RWPE2 (cell line): ENCODE measurements around the gene CAPN1.

Source experiments
- ATAC-seq: fragments of 200-7000 bp; cut with Tn5 transposase; 3 replicates; pipeline ENCODE4 v1.9.1; 2021; ENCODE audit warnings: low read depth
- DNase-seq: peaks from one replicate; pipeline ENCODE4 v3.0.0-alpha.2; 2020; ENCODE audit warnings: low spot score
- H3K27ac ChIP-seq: fragments of 450-650 bp; 2 replicates; pipeline ENCODE4 v1.5.1; 2017; ENCODE audit warnings: mild to moderate bottlenecking; ENCODE audit not compliant: poor library complexity, severe bottlenecking
- H3K27me3 ChIP-seq: fragments of 250-450 bp; sonication (Bioruptor Pico); 2 replicates; pipeline ENCODE4 v1.5.1; 2021; ENCODE audit warnings: mild to moderate bottlenecking, moderate library complexity; ENCODE audit not compliant: insufficient read depth, poor library complexity, severe bottlenecking
- H3K36me3 ChIP-seq: fragments of 250-450 bp; sonication (Bioruptor Pico); 2 replicates; pipeline ENCODE4 v1.5.1; 2020; ENCODE audit warnings: low read depth, mild to moderate bottlenecking, moderate library complexity
- H3K4me1 ChIP-seq: fragments of 250-450 bp; sonication (Bioruptor Pico); 2 replicates; pipeline ENCODE4 v1.5.1; 2021; ENCODE audit warnings: mild to moderate bottlenecking, moderate library complexity; ENCODE audit not compliant: insufficient read depth, poor library complexity, severe bottlenecking
- H3K4me3 ChIP-seq: fragments of 250-450 bp; sonication (Bioruptor Pico); 2 replicates; pipeline ENCODE4 v1.5.1; 2021; ENCODE audit warnings: mild to moderate bottlenecking, moderate library complexity; ENCODE audit not compliant: severe bottlenecking
- H3K9me3 ChIP-seq: fragments of 250-450 bp; sonication (Bioruptor Pico); 2 replicates; pipeline ENCODE4 v1.5.1; 2021; ENCODE audit warnings: mild to moderate bottlenecking, moderate library complexity; ENCODE audit not compliant: severe bottlenecking
- TF ChIP-seq, protein P1 (sequence below): fragments of 450-650 bp; IDR thresholded peaks from one replicate; pipeline ENCODE4 v1.5.1; 2017; ENCODE audit warnings: mild to moderate bottlenecking, moderate library complexity; ENCODE audit not compliant: poor library complexity, severe bottlenecking

CAPN1 gene

DNA sequence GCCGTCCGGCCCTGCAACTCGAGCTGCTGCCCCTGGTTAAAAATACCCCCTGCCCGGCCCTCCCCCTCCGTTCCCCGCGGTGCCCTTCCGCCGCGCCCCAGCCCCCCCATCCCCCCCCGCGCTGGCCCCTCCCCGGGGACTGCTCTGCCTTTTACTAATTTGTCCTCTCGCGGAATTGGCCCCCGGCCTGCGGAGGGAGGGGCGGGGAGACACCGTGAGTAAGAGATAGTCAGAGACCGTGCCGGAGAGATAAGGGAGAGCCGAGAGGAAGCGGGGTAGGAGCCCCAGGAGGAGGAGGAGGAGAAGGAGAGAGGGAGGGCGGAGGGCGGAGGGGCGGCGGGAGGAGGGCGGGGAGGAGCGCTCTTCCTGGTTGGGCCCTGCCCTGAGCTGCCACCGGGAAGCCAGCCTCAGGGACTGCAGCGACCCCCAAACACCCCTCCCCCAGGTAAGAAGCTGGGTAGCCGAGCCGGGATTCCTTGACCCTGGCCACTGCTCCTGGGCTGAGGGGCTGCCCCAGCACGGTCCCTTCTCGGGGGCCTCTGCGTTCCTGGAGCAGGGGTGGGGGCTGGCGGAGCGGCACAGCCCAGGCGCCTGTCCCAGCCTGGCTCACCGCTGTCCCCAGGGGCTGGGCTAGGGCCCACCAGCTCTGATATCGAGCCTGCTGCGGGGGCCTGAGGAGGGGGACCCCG is at the start of gene CAPN1:
CAPN1 (plus strand) TSS at position 360 of the 689 bp plus-strand sequence. CDS start 774 bp downstream, outside the sequence.
- Histone ChIP-seq H3K9me3 (no peaks in the 10 kb centered on the region), H3K27me3 (no peaks in the 10 kb centered on the region), H3K36me3 (peaks cover 43% of the 10 kb centered on the region), H3K4me3 (peak within 1 kb of the TSS; percentile 87), H3K4me1 (peaks cover 6% of the 10 kb centered on the region), H3K27ac (peak within 1 kb of the TSS; percentile 82)
- ATAC-seq: peak; percentile 72
- peak; percentile 92 for DNase-seq
- TF ChIP-seq, protein P1, sequence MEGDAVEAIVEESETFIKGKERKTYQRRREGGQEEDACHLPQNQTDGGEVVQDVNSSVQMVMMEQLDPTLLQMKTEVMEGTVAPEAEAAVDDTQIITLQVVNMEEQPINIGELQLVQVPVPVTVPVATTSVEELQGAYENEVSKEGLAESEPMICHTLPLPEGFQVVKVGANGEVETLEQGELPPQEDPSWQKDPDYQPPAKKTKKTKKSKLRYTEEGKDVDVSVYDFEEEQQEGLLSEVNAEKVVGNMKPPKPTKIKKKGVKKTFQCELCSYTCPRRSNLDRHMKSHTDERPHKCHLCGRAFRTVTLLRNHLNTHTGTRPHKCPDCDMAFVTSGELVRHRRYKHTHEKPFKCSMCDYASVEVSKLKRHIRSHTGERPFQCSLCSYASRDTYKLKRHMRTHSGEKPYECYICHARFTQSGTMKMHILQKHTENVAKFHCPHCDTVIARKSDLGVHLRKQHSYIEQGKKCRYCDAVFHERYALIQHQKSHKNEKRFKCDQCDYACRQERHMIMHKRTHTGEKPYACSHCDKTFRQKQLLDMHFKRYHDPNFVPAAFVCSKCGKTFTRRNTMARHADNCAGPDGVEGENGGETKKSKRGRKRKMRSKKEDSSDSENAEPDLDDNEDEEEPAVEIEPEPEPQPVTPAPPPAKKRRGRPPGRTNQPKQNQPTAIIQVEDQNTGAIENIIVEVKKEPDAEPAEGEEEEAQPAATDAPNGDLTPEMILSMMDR: no peak

DNA sequence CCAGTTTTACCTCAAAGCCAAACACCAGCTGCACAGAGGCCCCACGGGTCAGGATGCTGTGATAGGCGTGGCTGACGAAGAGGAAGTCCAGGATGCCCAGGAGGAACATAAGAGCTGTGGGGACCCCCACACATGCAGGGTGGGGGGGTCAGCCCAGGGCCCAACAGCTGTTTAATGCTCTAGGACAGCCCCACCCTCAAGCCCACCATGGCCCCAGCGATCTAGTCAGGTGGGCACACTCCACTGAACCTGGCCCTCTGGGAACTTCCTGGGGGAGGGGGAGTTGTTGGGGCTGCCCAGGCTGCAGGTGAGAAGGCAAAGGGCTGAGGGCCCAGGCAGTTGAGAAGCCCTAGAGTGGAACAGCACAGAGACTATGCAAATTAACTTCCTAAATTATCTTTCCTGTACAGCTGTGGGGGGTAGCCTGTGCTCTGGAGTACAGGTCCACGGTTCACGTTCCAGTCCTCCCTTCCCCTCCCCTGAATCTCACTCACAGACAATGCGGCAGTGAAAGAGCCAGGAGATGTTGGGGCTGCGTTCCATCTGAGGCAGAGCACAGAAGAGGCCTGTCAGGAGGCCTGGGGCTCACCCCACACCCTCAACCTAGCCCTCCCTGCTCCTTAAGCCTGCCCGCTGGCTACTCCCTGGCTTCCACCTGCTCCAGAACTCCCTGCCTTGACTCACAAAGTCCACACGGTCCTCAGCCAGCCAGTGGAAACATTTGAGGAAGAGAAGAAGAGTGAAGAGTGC is 49.3 kb upstream of the CAPN1 start:
- Histone ChIP-seq H3K4me3 (no peak overlapping the region), H3K27me3 (no peaks in the 10 kb centered on the region), H3K36me3 (peaks cover 50% of the 10 kb centered on the region), H3K4me1 (peaks cover 3% of the 10 kb centered on the region), H3K27ac (no peak overlapping the region), H3K9me3 (no peaks in the 10 kb centered on the region)
- no peak for ATAC-seq
- TF ChIP-seq, protein P1: no peak
- DNase-seq: no peak

DNA sequence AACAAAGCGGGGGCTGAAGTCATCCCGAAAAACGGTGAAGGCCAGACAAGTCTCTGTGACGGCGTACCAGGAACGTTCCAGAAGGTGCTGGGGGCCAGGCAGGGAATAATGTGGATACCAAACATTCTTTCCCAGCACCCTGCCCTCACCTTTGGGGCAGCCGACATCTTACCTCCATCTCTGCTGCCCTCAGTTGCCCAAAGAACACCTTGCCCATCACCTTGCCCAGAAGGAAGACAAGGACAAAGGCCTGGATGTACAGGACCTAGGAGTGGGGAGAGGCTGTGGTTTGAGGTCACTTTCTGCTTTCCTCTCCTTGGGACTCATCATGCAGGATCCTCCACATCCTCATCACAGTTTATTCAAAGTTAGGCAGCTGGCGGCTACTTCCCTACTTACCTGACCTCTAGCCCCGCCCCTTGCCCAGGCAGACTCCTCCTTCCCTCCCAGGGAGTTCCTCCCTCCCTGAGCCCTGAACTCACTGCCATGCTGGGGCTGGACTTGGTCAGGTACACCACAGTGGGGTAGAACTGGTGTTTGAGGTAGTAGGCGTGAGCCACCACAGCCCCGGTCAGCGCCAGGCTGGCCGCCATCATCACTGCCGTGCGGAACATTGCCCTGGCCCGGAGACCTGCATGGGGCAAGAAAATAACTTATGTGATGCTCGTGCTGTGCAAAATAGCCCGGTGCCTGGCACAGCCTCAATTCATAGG is 48.6 kb upstream of the CAPN1 start:
- ATAC-seq (peak; percentile 44), DNase-seq (peak; percentile 86)
- peak overlapping the region; percentile 88 for H3K27ac ChIP-seq
- peaks cover 46% of the 10 kb centered on the region for H3K36me3 ChIP-seq
- H3K4me3 ChIP-seq: peak overlapping the region; percentile 69
- peaks cover 3% of the 10 kb centered on the region for H3K4me1 ChIP-seq
- H3K9me3 ChIP-seq: no peaks in the 10 kb centered on the region
- TF ChIP-seq, protein P1: no peak
- H3K27me3 ChIP-seq: no peaks in the 10 kb centered on the region

DNA sequence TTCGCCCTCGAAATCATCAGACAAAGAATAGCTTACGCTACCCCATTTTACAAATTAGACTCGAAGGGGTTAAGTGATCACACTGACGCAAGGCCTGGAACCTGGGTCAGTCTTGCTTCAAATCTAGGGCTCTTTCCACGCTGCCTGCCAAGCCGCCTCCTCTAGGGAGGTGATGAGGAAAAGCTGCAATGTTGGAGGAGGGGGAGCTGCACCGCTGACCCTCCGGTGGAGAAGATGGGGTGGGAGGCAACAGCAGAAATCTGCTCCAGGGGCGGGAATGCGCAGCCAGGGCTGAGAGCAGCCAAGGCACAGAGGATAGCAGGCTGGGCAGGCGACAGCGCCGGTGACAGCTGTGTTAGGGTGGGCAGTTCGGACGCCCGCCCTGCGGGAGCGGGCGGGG is 48.0 kb upstream of the CAPN1 start:
- H3K27me3 ChIP-seq: no peaks in the 10 kb centered on the region
- H3K27ac ChIP-seq: peak overlapping the region; percentile 88
- ATAC-seq: no peak
- DNase-seq: no peak
- peak overlapping the region; percentile 69 for H3K4me3 ChIP-seq
- no peaks in the 10 kb centered on the region for H3K9me3 ChIP-seq
- H3K36me3 ChIP-seq: peaks cover 40% of the 10 kb centered on the region
- TF ChIP-seq, protein P1: no peak
- H3K4me1 ChIP-seq: peaks cover 4% of the 10 kb centered on the region
